Glutamatergic neuron (in vitro differentiated cells): ENCODE measurements around the gene SEC61A2. TPM values are rescaled to one million over a fixed set of nuclear protein-coding genes. Genes with fewer than 3 reads are reported as not detected.

ENCODE experiments used
- DNase-seq: peaks from one replicate; pipeline ENCODE4 v3.0.0; 2022
- H3K27ac Mint-ChIP-seq: one replicate; pipeline ENCODE4 v1.8.0; 2020; ENCODE audit warnings: mild to moderate bottlenecking, mixed read lengths, inconsistent platforms; ENCODE audit not compliant: unreplicated experiment
- H3K27me3 Mint-ChIP-seq: one replicate; pipeline ENCODE4 v1.8.0; 2020; ENCODE audit warnings: mild to moderate bottlenecking, moderate library complexity, mixed read lengths, inconsistent platforms; ENCODE audit not compliant: unreplicated experiment
- H3K36me3 Mint-ChIP-seq: one replicate; pipeline ENCODE4 v1.8.0; 2020; ENCODE audit warnings: mild to moderate bottlenecking, mixed read lengths, inconsistent platforms; ENCODE audit not compliant: unreplicated experiment
- H3K4me1 Mint-ChIP-seq: one replicate; pipeline ENCODE4 v1.8.0; 2020; ENCODE audit warnings: mild to moderate bottlenecking, low read depth, mixed read lengths, inconsistent platforms; ENCODE audit not compliant: unreplicated experiment
- H3K4me3 Mint-ChIP-seq: one replicate; pipeline ENCODE4 v1.8.0; 2020; ENCODE audit warnings: mild to moderate bottlenecking, mixed read lengths, inconsistent platforms; ENCODE audit not compliant: unreplicated experiment
- H3K9me3 Mint-ChIP-seq: one replicate; pipeline ENCODE4 v1.8.0; 2020; ENCODE audit warnings: mild to moderate bottlenecking, moderate library complexity, mixed read lengths, inconsistent platforms; ENCODE audit not compliant: unreplicated experiment
- CTCF ChIP-seq: fragments of 200-600 bp; sonication (generic); IDR thresholded peaks from one replicate; pipeline ENCODE4 v1.5.0; 2021; ENCODE audit not compliant: partially characterized antibody, unreplicated experiment
- total RNA-seq: library from RNA; stranded (reverse); fragmentation: NEBNext Ultra II Directional; extraction: Animal tissue kit (Norgen Biotek cat#: 25700); gene quantifications from one replicate; pipeline ENCODE4 v1.2.1, GENCODE V29; 2021; ENCODE audit not compliant: unreplicated experiment

The SEC61A2 gene
- total RNA-seq, 1 donor from 2014 or later, result 24.4 TPM

GRCh38 chr10:12202226-12202625 lies 72.7 kb downstream of the SEC61A2 start:
- no peak for DNase-seq
- no peaks in the 10 kb centered on the region for H3K4me1 Mint-ChIP-seq
- no peaks in the 10 kb centered on the region for H3K27me3 Mint-ChIP-seq
- H3K4me3 Mint-ChIP-seq, result no peak overlapping the region
- H3K36me3 Mint-ChIP-seq, result peaks cover 9% of the 10 kb centered on the region
- H3K9me3 Mint-ChIP-seq, result no peaks in the 10 kb centered on the region
- TF ChIP-seq CTCF, result no peak
- no peak overlapping the region for H3K27ac Mint-ChIP-seq

GRCh38 chr10:12205082-12205481 lies 75.6 kb downstream of the SEC61A2 start:
- H3K27ac Mint-ChIP-seq, result no peak overlapping the region
- no peak for DNase-seq
- TF ChIP-seq CTCF, result no peak
- H3K27me3 Mint-ChIP-seq, result peaks cover 2% of the 10 kb centered on the region
- H3K9me3 Mint-ChIP-seq, result no peaks in the 10 kb centered on the region
- no peaks in the 10 kb centered on the region for H3K4me1 Mint-ChIP-seq
- H3K4me3 Mint-ChIP-seq, result no peak overlapping the region
- H3K36me3 Mint-ChIP-seq, result peaks cover 9% of the 10 kb centered on the region

- Mint-ChIP-seq H3K27me3 (peaks cover 2% of the 10 kb centered on the region), H3K27ac (no peak overlapping the region), H3K4me1 (no peaks in the 10 kb centered on the region), H3K36me3 (peaks cover 18% of the 10 kb centered on the region), H3K4me3 (no peak overlapping the region), H3K9me3 (no peaks in the 10 kb centered on the region)
- DNase-seq, result no peak
- no peak for TF ChIP-seq CTCF
Measured at GRCh38 chr10:12207114-12207513, 77.6 kb downstream of the SEC61A2 start.

GRCh38 chr10:12208460-12208859 lies 79.0 kb downstream of the SEC61A2 start:
- no peaks in the 10 kb centered on the region for H3K9me3 Mint-ChIP-seq
- DNase-seq, result no peak
- no peak overlapping the region for H3K27ac Mint-ChIP-seq
- H3K27me3 Mint-ChIP-seq, result peaks cover 2% of the 10 kb centered on the region
- H3K4me3 Mint-ChIP-seq, result no peak overlapping the region
- no peaks in the 10 kb centered on the region for H3K4me1 Mint-ChIP-seq
- H3K36me3 Mint-ChIP-seq, result peaks cover 18% of the 10 kb centered on the region
- no peak for TF ChIP-seq CTCF

- Mint-ChIP-seq H3K27ac (no peak overlapping the region), H3K4me1 (peaks cover 17% of the 10 kb centered on the region), H3K9me3 (no peaks in the 10 kb centered on the region), H3K27me3 (peaks cover 2% of the 10 kb centered on the region), H3K36me3 (peaks cover 9% of the 10 kb centered on the region), H3K4me3 (no peak overlapping the region)
- no peak for DNase-seq
- no peak for TF ChIP-seq CTCF
Measured at GRCh38 chr10:12212454-12212853, 83.0 kb downstream of the SEC61A2 start.
